Natural killer cell (primary cell): ENCODE measurements around the gene DUSP5. TPM values are rescaled to one million over a fixed set of nuclear protein-coding genes. Genes with fewer than 3 reads are reported as not detected.

ENCODE experiments used
- ATAC-seq, 3 donors: fragments of 150-1000 bp in 2 of 3; fragments of 200-7000 bp in 1 of 3; cut with Tn5 transposase; 1 replicate in 1 of 3; 2 replicates in 2 of 3; pipeline ENCODE4 v1.10.0; 2021; ENCODE audit warnings: mild to moderate bottlenecking in 2 of 3, moderate library complexity in 2 of 3
- DNase-seq, 2 donors: peaks; one replicate each; pipeline versions ENCODE4 v3.0.0 to v3.0.0-alpha.2; 2013 to 2021; ENCODE audit warnings: mixed read lengths in 1 of 2
- H3K27ac ChIP-seq: one replicate; pipeline ENCODE4 v1.5.1; 2013; ENCODE audit warnings: mild to moderate bottlenecking, low read length
- H3K27me3 ChIP-seq: one replicate; pipeline ENCODE4 v1.6.1; 2013; ENCODE audit warnings: low read length; ENCODE audit not compliant: control insufficient read depth, insufficient read depth
- H3K36me3 ChIP-seq: one replicate; pipeline ENCODE4 v1.6.1; 2013; ENCODE audit warnings: low read length; ENCODE audit not compliant: control insufficient read depth, insufficient read depth
- H3K4me1 ChIP-seq: one replicate; pipeline ENCODE4 v1.6.1; 2013; ENCODE audit warnings: low read length; ENCODE audit not compliant: control insufficient read depth, insufficient read depth
- H3K4me3 ChIP-seq: one replicate; pipeline ENCODE4 v1.5.1; 2013; ENCODE audit warnings: low read length
- H3K9me3 ChIP-seq: one replicate; pipeline ENCODE4 v1.6.1; 2013; ENCODE audit warnings: low read length; ENCODE audit not compliant: control insufficient read depth, insufficient read depth
- H3K27ac Mint-ChIP-seq, 2 donors: one replicate each; pipeline ENCODE4 v1.8.0; 2022; ENCODE audit warnings: mild to moderate bottlenecking in 2 of 2, mixed read lengths in 2 of 2, moderate library complexity in 1 of 2
- H3K27me3 Mint-ChIP-seq, 2 donors: one replicate each; pipeline ENCODE4 v1.8.0; 2022; ENCODE audit warnings: low read depth in 2 of 2, mixed read lengths in 2 of 2
- H3K36me3 Mint-ChIP-seq: one replicate; pipeline ENCODE4 v1.8.0; 2022; ENCODE audit warnings: mixed read lengths
- H3K4me1 Mint-ChIP-seq, 2 donors: one replicate each; pipeline ENCODE4 v1.8.0; 2022; ENCODE audit warnings: mixed read lengths in 2 of 2
- H3K4me3 Mint-ChIP-seq: one replicate; pipeline ENCODE4 v1.8.0; 2022; ENCODE audit warnings: mild to moderate bottlenecking, moderate library complexity, mixed read lengths
- H3K9me3 Mint-ChIP-seq, 2 donors: one replicate each; pipeline ENCODE4 v1.8.0; 2022; ENCODE audit warnings: mixed read lengths in 2 of 2
- WGBS: methylation state at CpG from one replicate; pipeline ENCODE4 v1.1.7; 2013; ENCODE audit warnings: missing lambda C conversion rate; ENCODE audit not compliant: insufficient coverage; 5-methylcytosine and 5-hydroxymethylcytosine counted together
- intact Hi-C: fragments of 100-400 bp; cut with micrococcal nuclease; formaldehyde crosslinking; loops from one replicate; pipeline ENCODE4 v1.14.2; 2022
- total RNA-seq, 4 donors: library from RNA; stranded (reverse); fragments of 120-200 nt in 1 of 4; gene quantifications; one replicate each; pipeline versions ENCODE4 v1.2.3 to v1.2.4, GENCODE V29; 2013 to 2022
- TF ChIP-seq, protein P1 (sequence below): fragments of 200-600 bp; IDR thresholded peaks from one replicate; pipeline ENCODE4 v1.8.0; 2022; ENCODE audit warnings: antibody characterized with exemption

Gene DUSP5
- total RNA-seq, 3 donors from 2014 or later (not counting 1 experiment from before 2014, with no cell fraction given): 56.3 to 98.9 (median 69.6) TPM

DNA sequence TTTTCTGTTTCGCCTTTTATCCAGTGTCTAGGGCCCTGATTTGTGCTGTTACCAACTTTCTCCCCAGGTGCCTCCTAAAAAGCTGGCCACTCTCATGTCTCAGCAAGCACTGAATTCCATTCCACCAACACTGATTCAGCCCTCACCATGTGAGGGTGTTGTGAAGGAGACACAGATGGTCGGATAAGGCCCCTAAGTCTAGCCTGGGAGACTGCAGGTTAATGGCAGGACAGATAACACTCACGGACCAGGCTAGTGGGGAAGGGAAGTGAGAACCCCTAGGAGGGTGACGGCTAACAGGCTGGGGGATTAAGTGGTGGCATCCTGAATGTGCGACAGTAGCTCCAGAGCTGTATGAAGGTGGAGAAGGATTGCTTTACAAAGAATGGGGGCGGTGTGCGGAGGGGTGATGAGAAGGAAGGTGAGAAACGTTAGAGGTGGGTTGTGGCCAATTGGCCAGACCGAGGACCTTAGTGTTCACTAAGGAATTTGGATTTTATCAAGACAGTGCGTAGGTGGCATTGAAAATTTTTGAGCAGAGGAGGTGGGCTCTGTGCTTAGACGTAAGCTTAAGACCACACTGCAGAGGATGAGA lies 3.8 kb upstream of the DUSP5 start:
- intact Hi-C loops: no loop called here
- Histone ChIP-seq H3K4me1 (peaks cover 25% of the 10 kb centered on the region), H3K9me3 (no peaks in the 10 kb centered on the region), H3K27ac (no peak overlapping the region), H3K27me3 (no peaks in the 10 kb centered on the region), H3K4me3 (no peak overlapping the region), H3K36me3 (no peaks in the 10 kb centered on the region)
- no peak for ATAC-seq
- WGBS: 91% methylated on average over 11 of the region's 11 CpGs
- no peaks in the 10 kb centered on the region for H3K36me3 Mint-ChIP-seq
- DNase-seq: no peak
- H3K27ac Mint-ChIP-seq: no peak overlapping the region
- TF ChIP-seq, protein P1, sequence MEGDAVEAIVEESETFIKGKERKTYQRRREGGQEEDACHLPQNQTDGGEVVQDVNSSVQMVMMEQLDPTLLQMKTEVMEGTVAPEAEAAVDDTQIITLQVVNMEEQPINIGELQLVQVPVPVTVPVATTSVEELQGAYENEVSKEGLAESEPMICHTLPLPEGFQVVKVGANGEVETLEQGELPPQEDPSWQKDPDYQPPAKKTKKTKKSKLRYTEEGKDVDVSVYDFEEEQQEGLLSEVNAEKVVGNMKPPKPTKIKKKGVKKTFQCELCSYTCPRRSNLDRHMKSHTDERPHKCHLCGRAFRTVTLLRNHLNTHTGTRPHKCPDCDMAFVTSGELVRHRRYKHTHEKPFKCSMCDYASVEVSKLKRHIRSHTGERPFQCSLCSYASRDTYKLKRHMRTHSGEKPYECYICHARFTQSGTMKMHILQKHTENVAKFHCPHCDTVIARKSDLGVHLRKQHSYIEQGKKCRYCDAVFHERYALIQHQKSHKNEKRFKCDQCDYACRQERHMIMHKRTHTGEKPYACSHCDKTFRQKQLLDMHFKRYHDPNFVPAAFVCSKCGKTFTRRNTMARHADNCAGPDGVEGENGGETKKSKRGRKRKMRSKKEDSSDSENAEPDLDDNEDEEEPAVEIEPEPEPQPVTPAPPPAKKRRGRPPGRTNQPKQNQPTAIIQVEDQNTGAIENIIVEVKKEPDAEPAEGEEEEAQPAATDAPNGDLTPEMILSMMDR: no peak
- no peaks in the 10 kb centered on the region for H3K27me3 Mint-ChIP-seq
- H3K9me3 Mint-ChIP-seq: no peaks in the 10 kb centered on the region
- H3K4me3 Mint-ChIP-seq: no peak overlapping the region
- peaks cover 28 to 44% of the 10 kb centered on the region in 2 donors for H3K4me1 Mint-ChIP-seq

DNA sequence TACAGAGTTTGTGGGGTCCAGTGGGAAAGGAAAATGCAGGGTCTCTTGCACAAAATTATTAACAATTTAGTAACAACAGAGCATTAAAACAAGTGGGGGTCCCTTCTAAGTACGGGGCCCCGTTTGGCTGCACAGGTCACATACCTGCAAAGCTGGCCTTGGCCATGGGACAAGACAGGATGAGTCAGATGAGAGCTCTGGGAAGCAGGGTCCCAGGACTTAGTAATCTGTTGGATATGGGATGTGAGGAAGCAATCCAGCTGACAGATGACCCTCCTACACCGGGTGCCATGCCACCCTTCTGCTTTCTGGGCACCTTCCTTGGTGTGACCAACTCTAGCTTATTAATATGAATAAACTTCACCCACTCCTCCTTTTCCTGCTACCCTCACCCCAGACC lies 3.2 kb upstream of the DUSP5 start:
- DNase-seq: no peak
- Histone ChIP-seq H3K36me3 (no peaks in the 10 kb centered on the region), H3K9me3 (no peaks in the 10 kb centered on the region), H3K4me3 (no peak overlapping the region), H3K27me3 (no peaks in the 10 kb centered on the region), H3K4me1 (peaks cover 31% of the 10 kb centered on the region), H3K27ac (no peak overlapping the region)
- TF ChIP-seq, protein P1: no peak
- Mint-ChIP-seq H3K27ac (no peak overlapping the region), H3K36me3 (no peaks in the 10 kb centered on the region), H3K9me3 (no peaks in the 10 kb centered on the region), H3K4me1 (peaks cover 28 to 45% of the 10 kb centered on the region in 2 donors), H3K27me3 (no peaks in the 10 kb centered on the region), H3K4me3 (no peak overlapping the region)
- no peak for ATAC-seq
- 97% methylated on average over 2 of the region's 3 CpGs for WGBS
- intact Hi-C loops: no loop called here

DNA sequence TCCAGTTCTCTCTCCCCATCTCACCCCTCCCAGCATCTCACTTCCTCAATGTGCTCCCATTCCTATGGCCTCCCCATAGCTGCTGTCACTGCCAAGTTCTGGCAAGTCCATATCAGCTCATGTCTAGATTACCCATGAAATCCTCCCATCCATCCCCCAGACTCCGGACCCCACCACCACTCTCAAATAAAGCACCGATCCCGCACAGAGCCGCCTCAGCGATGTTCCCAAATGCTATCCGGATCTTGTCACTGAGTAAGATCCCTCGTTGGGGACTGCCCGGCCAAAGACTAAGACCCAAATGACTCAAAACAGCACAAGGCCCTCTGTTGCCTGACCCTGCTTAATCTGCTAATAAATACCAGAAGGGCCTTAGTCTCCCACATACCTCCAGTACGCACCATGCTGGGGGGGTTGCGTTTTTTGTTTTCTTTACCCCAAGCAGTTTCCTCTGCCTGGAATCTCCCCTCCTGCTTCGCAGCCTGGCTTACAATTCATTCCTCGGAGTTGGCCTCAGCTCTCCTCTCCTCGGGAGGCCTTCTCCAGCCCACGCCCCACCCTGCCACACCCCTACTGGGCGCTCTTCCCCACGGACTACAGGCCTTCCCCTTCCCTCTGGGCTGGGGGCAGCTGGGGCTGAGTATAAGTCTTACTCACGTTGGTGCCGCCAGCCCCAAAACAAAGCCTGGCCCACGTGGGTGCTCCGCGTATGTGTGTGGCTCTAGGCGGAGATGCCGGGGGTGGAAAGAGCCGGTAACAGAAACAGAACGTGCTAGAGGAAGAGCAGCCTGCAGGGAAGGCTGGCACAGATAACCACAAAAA lies 1.8 kb upstream of the DUSP5 start:
- H3K9me3 Mint-ChIP-seq: no peaks in the 10 kb centered on the region
- ATAC-seq: no peak
- H3K36me3 Mint-ChIP-seq: no peaks in the 10 kb centered on the region
- H3K4me3 ChIP-seq: no peak overlapping the region
- no peaks in the 10 kb centered on the region for H3K27me3 ChIP-seq
- TF ChIP-seq, protein P1: no peak
- peaks cover 40% of the 10 kb centered on the region for H3K4me1 ChIP-seq
- H3K36me3 ChIP-seq: no peaks in the 10 kb centered on the region
- H3K27me3 Mint-ChIP-seq: no peaks in the 10 kb centered on the region
- no peaks in the 10 kb centered on the region for H3K9me3 ChIP-seq
- H3K27ac Mint-ChIP-seq: peak overlapping the region; percentile 93 to 96
- 72% methylated on average over 25 of the region's 25 CpGs for WGBS
- intact Hi-C loops: loop anchor here (5.0 kb wide), 3 partner anchors 54 to 284 kb away; no protein-coding TSS in a partner anchor
- peaks cover 42 to 59% of the 10 kb centered on the region in 2 donors for H3K4me1 Mint-ChIP-seq
- H3K4me3 Mint-ChIP-seq: peak overlapping the region; percentile 97
- DNase-seq: peak; percentile 31 to 60
- H3K27ac ChIP-seq: no peak overlapping the region
